Esophagus squamous epithelium (tissue), 5 donors: Measurements from ENCODE around the gene KAZN. TPM values are rescaled to one million over a fixed set of nuclear protein-coding genes. Genes with fewer than 3 reads are reported as not detected.

ENCODE experiments used
- DNase-seq: peaks from one replicate; lab custom pipeline; 2025; lab: John Stamatoyannopoulos, UW
- H3K27ac ChIP-seq, 4 donors: fragments of 200-600 bp; sonication (generic); one replicate each; pipeline ENCODE4 v1.5.1; 2016 to 2019; ENCODE audit warnings: mild to moderate bottlenecking in 1 of 4
- H3K27me3 ChIP-seq, 4 donors: fragments of 200-600 bp; sonication (generic); 1 replicate in 3 of 4; 2 replicates in 1 of 4; pipeline versions ENCODE4 v1.5.1 to v1.6.0; 2017 to 2021; ENCODE audit warnings: antibody characterized with exemption in 1 of 4
- H3K36me3 ChIP-seq, 3 donors: fragments of 200-600 bp; sonication (generic); one replicate each; pipeline ENCODE4 v1.5.1; 2016 to 2019
- H3K4me1 ChIP-seq, 3 donors: fragments of 200-600 bp; sonication (generic); one replicate each; pipeline ENCODE4 v1.5.1; 2017 to 2019
- H3K4me3 ChIP-seq, 4 donors: fragments of 200-600 bp; sonication (generic); 1 replicate in 3 of 4; 2 replicates in 1 of 4; pipeline ENCODE4 v1.5.1; 2016 to 2019; ENCODE audit warnings: mild to moderate bottlenecking in 2 of 4, moderate library complexity in 1 of 4
- H3K9me3 ChIP-seq, 3 donors: fragments of 200-600 bp; sonication (generic); one replicate each; pipeline ENCODE4 v1.5.1; 2016 to 2019
- POLR2A ChIP-seq, 4 donors: fragments of 450-650 bp; IDR thresholded peaks; one replicate each; pipeline ENCODE4 v1.6.1; 2017; ENCODE audit warnings: antibody characterized with exemption in 4 of 4, mild to moderate bottlenecking in 4 of 4, moderate library complexity in 3 of 4
- WGBS, 2 donors: methylation state at CpG; one replicate each; pipeline ENCODE4 v1.1.5; 2018; 5-methylcytosine and 5-hydroxymethylcytosine counted together
- intact Hi-C: fragments of 100-400 bp; cut with DNase I; formaldehyde crosslinking; loops from one replicate; pipeline ENCODE4 v1.15.0; 2022
- total RNA-seq, 4 donors: library from RNA; depleted of rRNA; stranded (reverse); fragments of >200 nt; gene quantifications; one replicate each; pipeline ENCODE4 v1.1.0, GENCODE V29; 2016
- TF ChIP-seq, protein P1 (sequence below), 6 experiments: fragments of 450-650 bp in 4 of 6; fragments of 200-600 bp in 2 of 6; sonication (generic) in 2 of 6; IDR thresholded peaks; one replicate each; pipeline ENCODE4 v1.5.1; 2016 to 2019; ENCODE audit warnings: antibody characterized with exemption in 6 of 6, mild to moderate bottlenecking in 4 of 6, moderate library complexity in 4 of 6
- donor health status: DM: yes; HTN: yes; CAD: no.

The KAZN gene
- total RNA-seq, 4 donors from 2014 or later = 25.0 to 54.5 (median 30.8) TPM

DNA sequence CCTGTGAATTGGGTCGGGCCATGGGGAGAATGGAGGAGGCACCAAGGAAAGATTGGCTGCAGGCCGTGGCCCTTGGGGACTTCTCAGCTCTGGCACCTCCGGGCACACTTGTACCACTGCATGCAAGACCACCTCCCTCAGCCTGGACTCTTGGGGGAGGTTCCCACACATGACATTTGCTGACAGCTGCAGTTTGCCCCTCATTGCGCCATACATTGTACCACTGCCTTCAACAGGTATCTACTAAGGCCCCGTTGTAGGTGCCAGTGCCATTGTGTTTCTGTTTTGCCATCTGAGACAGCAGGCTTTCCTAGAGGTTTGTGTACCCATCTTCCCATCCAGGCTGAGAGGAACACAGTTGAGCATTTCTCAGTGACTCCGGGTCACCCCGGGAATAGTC lies 395.7 kb downstream of the KAZN start:
- no peak for TF ChIP-seq POLR2A (IDR thresholded peaks at IDR 0.05)
- TF ChIP-seq, protein P1, sequence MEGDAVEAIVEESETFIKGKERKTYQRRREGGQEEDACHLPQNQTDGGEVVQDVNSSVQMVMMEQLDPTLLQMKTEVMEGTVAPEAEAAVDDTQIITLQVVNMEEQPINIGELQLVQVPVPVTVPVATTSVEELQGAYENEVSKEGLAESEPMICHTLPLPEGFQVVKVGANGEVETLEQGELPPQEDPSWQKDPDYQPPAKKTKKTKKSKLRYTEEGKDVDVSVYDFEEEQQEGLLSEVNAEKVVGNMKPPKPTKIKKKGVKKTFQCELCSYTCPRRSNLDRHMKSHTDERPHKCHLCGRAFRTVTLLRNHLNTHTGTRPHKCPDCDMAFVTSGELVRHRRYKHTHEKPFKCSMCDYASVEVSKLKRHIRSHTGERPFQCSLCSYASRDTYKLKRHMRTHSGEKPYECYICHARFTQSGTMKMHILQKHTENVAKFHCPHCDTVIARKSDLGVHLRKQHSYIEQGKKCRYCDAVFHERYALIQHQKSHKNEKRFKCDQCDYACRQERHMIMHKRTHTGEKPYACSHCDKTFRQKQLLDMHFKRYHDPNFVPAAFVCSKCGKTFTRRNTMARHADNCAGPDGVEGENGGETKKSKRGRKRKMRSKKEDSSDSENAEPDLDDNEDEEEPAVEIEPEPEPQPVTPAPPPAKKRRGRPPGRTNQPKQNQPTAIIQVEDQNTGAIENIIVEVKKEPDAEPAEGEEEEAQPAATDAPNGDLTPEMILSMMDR (IDR thresholded peaks at IDR 0.05) = no peak
- 71 to 97% methylated on average over 4 to 6 of the region's 7 CpGs for WGBS, 2 donors
- no peak overlapping the region for H3K4me3 ChIP-seq
- H3K4me1 ChIP-seq = peaks cover 0 to 21% (median 6%) of the 10 kb centered on the region in 3 donors
- DNase-seq = no peak
- H3K27ac ChIP-seq = no peak overlapping the region
- no peaks in the 10 kb centered on the region for H3K36me3 ChIP-seq
- no peaks in the 10 kb centered on the region for H3K27me3 ChIP-seq
- intact Hi-C loops = no loop called here
- H3K9me3 ChIP-seq = no peaks in the 10 kb centered on the region

DNA sequence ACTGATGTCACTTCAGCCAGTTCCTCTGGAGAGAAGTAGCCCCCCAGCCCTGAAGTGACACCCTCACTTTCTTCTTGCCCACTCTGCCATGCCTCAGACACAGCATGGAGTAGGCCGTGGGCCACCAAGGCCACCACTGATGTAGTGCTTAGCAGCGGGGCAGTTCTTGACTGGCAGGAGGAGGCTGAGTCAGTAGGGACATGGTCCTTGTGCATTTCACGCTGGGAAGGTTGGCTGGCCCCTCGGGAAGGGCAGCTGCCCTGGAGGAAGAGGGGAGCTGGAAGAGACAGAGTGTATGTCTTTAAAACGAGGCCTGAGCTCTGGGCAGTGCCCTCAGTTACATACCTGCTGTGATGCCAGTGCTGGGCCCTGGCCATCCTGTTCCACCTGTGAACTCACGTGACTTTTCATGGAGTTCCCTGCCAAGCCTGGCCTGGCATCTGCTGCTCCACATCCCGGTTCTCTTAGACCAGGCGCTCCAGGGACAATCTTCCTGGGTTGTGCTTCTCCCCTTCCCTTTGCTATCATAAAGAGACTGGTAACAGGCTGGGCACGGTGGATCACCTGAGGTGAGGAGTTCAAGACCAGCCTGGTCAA lies 396.5 kb downstream of the KAZN start:
- Histone ChIP-seq H3K27ac (no peak overlapping the region), H3K9me3 (no peaks in the 10 kb centered on the region), H3K4me3 (no peak overlapping the region), H3K27me3 (no peaks in the 10 kb centered on the region), H3K4me1 (peaks cover 0 to 21% (median 6%) of the 10 kb centered on the region in 3 donors), H3K36me3 (no peaks in the 10 kb centered on the region)
- no peak for TF ChIP-seq POLR2A (IDR thresholded peaks at IDR 0.05)
- TF ChIP-seq, protein P1 (IDR thresholded peaks at IDR 0.05) = no peak
- DNase-seq = no peak
- intact Hi-C loops = no loop called here
- 53% methylated on average over 7 of the region's 9 CpGs; no CpG with 5 or more reads in 1 of the 2 donors for WGBS, 2 donors

DNA sequence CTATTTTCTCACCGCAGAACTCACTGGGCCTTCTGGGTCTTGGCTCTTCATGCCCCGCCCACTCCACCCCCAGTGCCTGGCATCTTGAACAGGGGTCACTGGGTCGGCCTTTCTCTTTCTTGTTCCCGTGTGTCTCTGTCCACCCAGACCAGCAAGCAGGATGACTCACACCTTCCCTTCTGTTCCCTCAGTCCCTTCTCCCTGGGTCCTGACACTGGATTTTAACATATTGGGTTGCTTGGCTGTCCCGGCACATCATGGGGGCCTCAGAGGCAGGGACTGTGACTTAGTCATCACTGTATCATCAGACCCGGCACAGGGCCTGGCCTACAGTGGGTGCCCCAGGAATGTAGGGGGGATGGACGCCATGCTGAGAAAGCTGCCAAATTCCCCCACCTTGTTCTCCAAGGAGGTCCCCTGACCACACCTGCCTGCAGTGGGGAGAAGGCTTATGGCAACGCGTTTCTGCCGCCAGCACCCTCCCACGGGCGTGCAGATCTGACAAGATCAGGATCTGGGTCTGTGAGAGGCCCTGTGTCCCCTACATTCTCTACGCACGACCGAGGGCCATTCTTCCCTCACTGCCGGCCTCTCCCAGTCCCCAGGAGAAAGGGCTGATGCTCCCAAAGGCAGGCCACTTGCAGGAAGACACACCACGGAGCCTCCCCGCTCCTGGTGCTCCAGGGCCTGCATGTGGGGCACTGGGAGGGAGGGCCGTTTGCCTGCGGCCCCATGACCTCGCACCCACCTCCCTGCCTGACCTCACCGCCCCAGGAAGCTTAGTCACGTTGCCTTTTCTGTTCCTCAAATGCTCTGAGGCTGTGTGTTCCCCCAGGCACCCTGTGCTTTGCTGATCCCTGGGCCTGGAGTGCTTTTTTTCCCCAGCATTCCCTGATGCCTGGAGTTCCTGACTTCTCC lies 397.9 kb downstream of the KAZN start:
- Histone ChIP-seq H3K9me3 (no peaks in the 10 kb centered on the region), H3K27ac (peak overlapping the region in 1 of 4 donors; percentile 29), H3K36me3 (no peaks in the 10 kb centered on the region), H3K4me3 (no peak overlapping the region), H3K4me1 (peaks cover 0 to 27% (median 6%) of the 10 kb centered on the region in 3 donors), H3K27me3 (no peaks in the 10 kb centered on the region)
- no peak for DNase-seq
- no peak for TF ChIP-seq POLR2A (IDR thresholded peaks at IDR 0.05)
- TF ChIP-seq, protein P1 (IDR thresholded peaks at IDR 0.05) = no peak
- intact Hi-C loops = no loop called here
- 62 to 64% methylated on average over 10 to 19 of the region's 23 CpGs for WGBS, 2 donors

DNA sequence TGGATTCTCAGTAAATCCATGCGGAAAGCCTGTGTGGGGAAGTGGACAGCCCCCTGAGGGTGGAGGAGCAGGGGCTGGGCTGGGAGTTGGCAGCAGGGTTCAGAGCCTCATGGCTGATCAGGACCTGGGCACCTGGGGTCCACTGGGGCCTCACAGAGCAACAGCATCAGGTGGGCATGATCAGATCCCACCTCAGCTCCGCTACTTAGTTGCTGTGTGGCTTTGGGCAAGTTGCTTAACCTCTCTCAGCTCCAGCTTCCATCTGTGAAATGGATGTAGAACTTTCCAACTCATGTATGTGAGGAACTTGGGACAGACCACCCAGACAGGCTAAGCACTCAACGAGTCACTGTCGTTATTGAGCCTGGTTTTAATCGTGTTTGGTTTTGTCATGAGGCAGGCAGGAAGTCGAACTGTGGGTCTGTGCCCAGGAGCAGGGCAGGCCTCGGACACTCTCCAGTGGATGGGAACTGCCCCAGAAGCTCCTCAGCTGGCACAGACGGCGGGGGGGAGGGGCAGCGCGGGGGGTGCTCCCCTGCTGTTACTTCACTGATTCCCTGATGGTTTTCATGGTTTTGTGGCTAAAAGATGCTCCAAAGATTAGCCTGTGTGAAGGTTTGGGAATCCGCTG lies 399.3 kb downstream of the KAZN start:
- no peaks in the 10 kb centered on the region for H3K9me3 ChIP-seq
- no peaks in the 10 kb centered on the region for H3K27me3 ChIP-seq
- no peaks in the 10 kb centered on the region for H3K36me3 ChIP-seq
- 82 to 84% methylated on average over 4 to 5 of the region's 12 CpGs for WGBS, 2 donors
- no peak for TF ChIP-seq POLR2A (IDR thresholded peaks at IDR 0.05)
- TF ChIP-seq, protein P1 (IDR thresholded peaks at IDR 0.05) = no peak
- no peak for DNase-seq
- no peak overlapping the region for H3K27ac ChIP-seq
- peaks cover 0 to 28% (median 6%) of the 10 kb centered on the region in 3 donors for H3K4me1 ChIP-seq
- H3K4me3 ChIP-seq = no peak overlapping the region
- intact Hi-C loops = no loop called here
